H1 (cell line): ENCODE data around the gene OPN3. TPM values are rescaled to one million over a fixed set of nuclear protein-coding genes. Genes with fewer than 3 reads are reported as not detected.

Experiments
- CTCF ChIA-PET: fragments of 300-600 bp; sonication (Branson Sonifier 250); formaldehyde crosslinking; loops from one replicate; lab custom pipeline; 2021; ENCODE audit not compliant: partially characterized antibody; lab: Charles Lee
- POLR2A ChIA-PET: fragments of 300-600 bp; sonication (Branson Sonifier 250); formaldehyde crosslinking; loops from one replicate; lab custom pipeline; 2021; ENCODE audit warnings: inconsistent platforms; ENCODE audit not compliant: partially characterized antibody; lab: Charles Lee
- DNase-seq, 2 experiments: peaks; one replicate each; pipeline versions ENCODE4 v3.0.0 to v3.0.0-alpha.2; 2010 to 2022; ENCODE audit warnings: low spot score in 2 of 2, low read depth in 1 of 2, mixed read lengths in 1 of 2
- FAIRE-seq: peaks from 2 replicates; lab custom pipeline; 2011; peaks lifted over from hg19 to GRCh38; lab: Jason Lieb, UNC
- H2AFZ ChIP-seq: 2 replicates; pipeline ENCODE4 v1.8.1; 2012; ENCODE audit warnings: low read length, inconsistent platforms
- H2AK5ac ChIP-seq: 2 replicates; pipeline ENCODE4 v1.6.1; 2013; ENCODE audit warnings: low read depth, low read length
- H2BK120ac ChIP-seq: replicated peaks from 2 replicates; pipeline ENCODE3; 2013; ENCODE audit warnings: low read depth, low read length, inconsistent platforms
- H2BK12ac ChIP-seq: 2 replicates; pipeline ENCODE4 v1.6.1; 2013; ENCODE audit warnings: low read depth, low read length
- H2BK15ac ChIP-seq: 2 replicates; pipeline ENCODE4 v1.6.1; 2013; ENCODE audit warnings: low read length
- H2BK20ac ChIP-seq: 2 replicates; pipeline ENCODE4 v1.6.1; 2013; ENCODE audit warnings: low read length
- H2BK5ac ChIP-seq: 2 replicates; pipeline ENCODE4 v1.6.1; 2013; ENCODE audit warnings: low read depth, low read length
- H3K14ac ChIP-seq: 2 replicates; pipeline ENCODE4 v1.6.1; 2013; ENCODE audit warnings: inconsistent platforms; ENCODE audit not compliant: insufficient read length
- H3K18ac ChIP-seq: 2 replicates; pipeline ENCODE4 v1.6.1; 2013; ENCODE audit warnings: low read length; ENCODE audit errors: extremely low read depth
- H3K23ac ChIP-seq: 2 replicates; pipeline ENCODE4 v1.6.1; 2013; ENCODE audit warnings: inconsistent platforms; ENCODE audit not compliant: insufficient read length
- H3K23me2 ChIP-seq: 2 replicates; pipeline ENCODE4 v1.6.1; 2013; ENCODE audit warnings: low read depth, low read length
- H3K27ac ChIP-seq: 2 replicates; pipeline ENCODE4 v1.6.1; 2011; ENCODE audit warnings: low read depth, low read length, inconsistent platforms
- H3K27me3 ChIP-seq, 4 experiments: replicated peaks in 1 of 4; 1 replicate in 1 of 4; 2 replicates in 3 of 4; pipeline versions ENCODE4 v1.6.1 to v1.8.1; 2011 to 2013; ENCODE audit warnings: low read length in 3 of 4, mild to moderate bottlenecking in 3 of 4, inconsistent platforms in 2 of 4, mixed read lengths in 2 of 4, moderate library complexity in 1 of 4; ENCODE audit not compliant: control insufficient read depth in 3 of 4, insufficient read depth in 3 of 4; ENCODE audit errors: extremely low read depth in 1 of 4
- H3K36me3 ChIP-seq, 4 experiments: 2 replicates each; pipeline versions ENCODE4 v1.6.1 to v1.8.1; 2011 to 2013; ENCODE audit warnings: mild to moderate bottlenecking in 4 of 4, low read length in 3 of 4, moderate library complexity in 2 of 4, control low read depth in 1 of 4, inconsistent platforms in 1 of 4; ENCODE audit not compliant: insufficient read depth in 4 of 4, control insufficient read depth in 2 of 4
- H3K4ac ChIP-seq: replicated peaks from 2 replicates; pipeline ENCODE3; 2013; ENCODE audit warnings: low read length, low read depth, mixed read lengths, inconsistent platforms; ENCODE audit not compliant: insufficient read length
- H3K4me1 ChIP-seq, 4 experiments: replicated peaks in 1 of 4; 1 replicate in 1 of 4; 2 replicates in 3 of 4; pipeline versions ENCODE4 v1.6.1 to v1.8.1; 2011 to 2013; ENCODE audit warnings: low read length in 3 of 4, inconsistent platforms in 2 of 4, mixed read lengths in 1 of 4; ENCODE audit not compliant: insufficient read depth in 4 of 4, control insufficient read depth in 3 of 4
- H3K4me2 ChIP-seq, 2 experiments: 2 replicates each; pipeline versions ENCODE4 v1.6.1 to v1.8.1; 2011 to 2013; ENCODE audit warnings: low read depth in 2 of 2, low read length in 2 of 2, control low read depth in 1 of 2, inconsistent platforms in 1 of 2, mild to moderate bottlenecking in 1 of 2; ENCODE audit not compliant: insufficient read depth in 1 of 2
- H3K4me3 ChIP-seq, 4 experiments: fragments of 200-600, 300-600 bp in 1 of 4; sonication (generic), shearing (Covaris generic), sonication (Bioruptor Twin) in 1 of 4; 2 replicates each; pipeline versions ENCODE4 v1.5.1 to v1.8.1; 2011 to 2016; ENCODE audit warnings: low read length in 4 of 4, low read depth in 3 of 4, control low read depth in 2 of 4, inconsistent platforms in 2 of 4, mild to moderate bottlenecking in 2 of 4, mixed read lengths in 1 of 4, moderate library complexity in 1 of 4; ENCODE audit not compliant: insufficient read depth in 2 of 4; ENCODE audit errors: extremely low read depth in 1 of 4
- H3K56ac ChIP-seq: replicated peaks from 2 replicates; pipeline ENCODE3; 2013; ENCODE audit warnings: low read depth, mild to moderate bottlenecking, mixed read lengths, low read length, inconsistent platforms; ENCODE audit not compliant: insufficient read length
- H3K79me1 ChIP-seq: 2 replicates; pipeline ENCODE4 v1.6.1; 2013; ENCODE audit warnings: low read depth, low read length, control low read depth
- H3K79me2 ChIP-seq, 2 experiments: 2 replicates each; pipeline versions ENCODE4 v1.6.1 to v1.8.1; 2012 to 2013; ENCODE audit warnings: low read length in 2 of 2, mild to moderate bottlenecking in 2 of 2, inconsistent platforms in 1 of 2; ENCODE audit not compliant: insufficient read depth in 2 of 2, control insufficient read depth in 1 of 2
- H3K9ac ChIP-seq, 4 experiments: replicated peaks in 1 of 4; 1 replicate in 1 of 4; 2 replicates in 3 of 4; pipeline versions ENCODE4 v1.6.1 to v1.8.1; 2011 to 2013; ENCODE audit warnings: low read depth in 3 of 4, low read length in 3 of 4, control low read depth in 2 of 4, mild to moderate bottlenecking in 2 of 4, moderate library complexity in 2 of 4, inconsistent platforms in 1 of 4; ENCODE audit errors: extremely low read depth in 1 of 4
- H3K9me3 ChIP-seq, 2 experiments: 2 replicates each; pipeline versions ENCODE4 v1.6.1 to v1.8.1; 2012 to 2013; ENCODE audit warnings: mild to moderate bottlenecking in 2 of 2, moderate library complexity in 2 of 2, control low read depth in 1 of 2, inconsistent platforms in 1 of 2, low read depth in 1 of 2, low read length in 1 of 2, mixed read lengths in 1 of 2; ENCODE audit not compliant: insufficient read depth in 2 of 2
- H4K20me1 ChIP-seq, 2 experiments: replicated peaks in 1 of 2; 2 replicates each; pipeline versions ENCODE3 to v1.8.1; 2011 to 2013; ENCODE audit warnings: inconsistent platforms in 2 of 2, low read length in 2 of 2, mild to moderate bottlenecking in 1 of 2; ENCODE audit not compliant: insufficient read depth in 2 of 2, control insufficient read depth in 1 of 2
- H4K5ac ChIP-seq: 2 replicates; pipeline ENCODE4 v1.6.1; 2013; ENCODE audit warnings: low read length, low read depth, mixed read lengths, inconsistent platforms; ENCODE audit not compliant: insufficient read length
- H4K8ac ChIP-seq: 2 replicates; pipeline ENCODE4 v1.8.0; 2013; ENCODE audit warnings: mild to moderate bottlenecking, moderate library complexity, low read length, inconsistent platforms; ENCODE audit not compliant: insufficient read depth; ENCODE audit errors: extremely low read depth
- H4K91ac ChIP-seq: replicated peaks from 2 replicates; pipeline ENCODE3; 2013; ENCODE audit warnings: low read length, mixed read lengths, inconsistent platforms; ENCODE audit not compliant: insufficient read length
- EGR1 ChIP-seq: IDR thresholded peaks from 2 replicates; pipeline ENCODE4 v1.6.1; 2011; ENCODE audit warnings: low read depth, low read length, borderline replicate concordance
- RAD21 ChIP-seq, 2 experiments: IDR thresholded peaks in 1 of 2; conservative IDR thresholded peaks in 1 of 2; 2 replicates each; pipeline ENCODE4 v1.6.1; 2011; ENCODE audit warnings: low read depth in 2 of 2, low read length in 2 of 2, improper control_type of control experiment in 1 of 2, inconsistent platforms in 1 of 2, mild to moderate bottlenecking in 1 of 2, moderate library complexity in 1 of 2
- WGBS, 2 experiments: shearing (Covaris generic) in 1 of 2; methylation state at CpG; one replicate each; pipeline versions ENCODE4 v1.1.6 to v1.1.7; 2013 to 2015; ENCODE audit warnings: low lambda C conversion rate in 2 of 2, mixed read lengths in 2 of 2, inconsistent platforms in 1 of 2, low coverage in 1 of 2, missing lambda C conversion rate in 1 of 2; ENCODE audit not compliant: insufficient replicate concordance in 2 of 2, insufficient coverage in 1 of 2, insufficient read length in 1 of 2; ENCODE audit errors: extremely low coverage in 1 of 2, missing lambda C conversion rate in 1 of 2; 5-methylcytosine and 5-hydroxymethylcytosine counted together
- polyA plus RNA-seq, 7 experiments: library from polyadenylated mRNA; depleted of rRNA in 3 of 7; stranded (reverse) in 5 of 7; unstranded in 2 of 7; fragments of >200 nt in 5 of 7; fragments of 200-250 nt in 2 of 7; gene quantifications; 1 replicate in 5 of 7; 2 replicates in 1 of 7; 4 replicates in 1 of 7; pipeline versions ENCODE4 v1.2.1 to v1.2.3, GENCODE V29; 2011 to 2013; ENCODE audit warnings: missing spikeins in 2 of 7, mixed read lengths in 2 of 7
- total RNA-seq: library from RNA; stranded (reverse); fragmentation: NEBNext Ultra II Directional; extraction: Animal tissue kit (Norgen Biotek cat#: 25700); gene quantifications from 2 replicates; pipeline ENCODE4 v1.2.1, GENCODE V29; 2021
- TF ChIP-seq, protein P1 (sequence below), 3 experiments: IDR thresholded peaks; 1 replicate in 2 of 3; 2 replicates in 1 of 3; pipeline versions ENCODE4 v1.5.1 to v1.6.1; 2011; ENCODE audit warnings: low read length in 3 of 3, mild to moderate bottlenecking in 3 of 3, inconsistent platforms in 2 of 3, low read depth in 1 of 3, moderate library complexity in 1 of 3; ENCODE audit not compliant: insufficient read depth in 1 of 3; ENCODE audit errors: control extremely low read depth in 1 of 3

Gene OPN3
- total and polyA plus RNA-seq, 2 of the 8 experiments (the other 6 are each of a cell fraction or from before 2014, with no cell fraction given), result 8.8 to 19.4 TPM

DNA sequence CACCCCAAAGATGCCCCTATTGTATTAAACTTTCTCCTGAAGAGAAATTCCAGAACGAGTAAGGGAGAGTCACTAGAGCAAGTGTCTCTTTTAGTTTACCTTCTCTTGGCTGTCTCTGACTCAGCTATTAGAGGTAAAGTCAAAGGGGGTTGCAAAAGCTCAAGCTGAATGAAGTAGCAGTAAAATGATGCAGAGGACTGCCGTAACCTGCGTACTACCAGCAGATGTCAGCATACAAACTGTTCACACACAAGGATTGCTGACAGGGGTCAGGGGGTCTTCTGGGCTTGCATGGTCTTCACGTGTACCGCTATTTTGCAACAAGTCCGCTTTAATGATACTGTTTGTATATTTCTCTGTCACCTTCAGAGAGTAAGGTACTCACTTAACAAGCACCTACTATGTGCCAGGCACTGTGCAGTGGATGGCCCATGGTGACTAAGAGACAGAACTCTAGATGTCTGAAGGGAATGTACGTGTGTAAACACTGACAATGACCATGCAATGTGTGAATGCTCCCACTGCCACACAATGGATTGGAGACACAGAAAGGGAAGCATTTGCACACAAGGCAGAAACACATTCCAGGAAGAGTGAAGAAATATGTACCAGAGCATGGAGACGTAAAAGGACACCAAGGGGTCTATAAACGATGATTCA is 34.9 kb downstream of the OPN3 start:
- Histone ChIP-seq H2BK15ac (no peak overlapping the region), H3K4me3 (no peak overlapping the region), H3K4me2 (no peak overlapping the region), H2BK5ac (no peak overlapping the region), H3K9ac (no peak overlapping the region), H3K14ac (no peak overlapping the region), H3K79me1 (no peaks in the 10 kb centered on the region), H3K79me2 (no peaks in the 10 kb centered on the region), H2BK120ac (no peak overlapping the region), H2AK5ac (no peak overlapping the region), H3K4me1 (no peaks in the 10 kb centered on the region), H3K27me3 (no peaks in the 10 kb centered on the region), H4K5ac (no peak overlapping the region), H3K23me2 (no peaks in the 10 kb centered on the region), H2AFZ (no peak overlapping the region), H3K23ac (no peak overlapping the region), H2BK12ac (no peak overlapping the region), H3K4ac (no peak overlapping the region), H4K20me1 (peaks cover 2 to 3% of the 10 kb centered on the region in 2 experiments), H3K27ac (no peak overlapping the region), H3K18ac (no peak overlapping the region), H3K9me3 (no peaks in the 10 kb centered on the region), H4K8ac (no peak overlapping the region), H2BK20ac (no peak overlapping the region), H3K56ac (no peak overlapping the region), H4K91ac (no peak overlapping the region), H3K36me3 (no peaks in the 10 kb centered on the region; a peak in 1 of 8 replicates)
- no peak for FAIRE-seq
- POLR2A ChIA-PET, result no interaction called here
- no peak for DNase-seq
- TF ChIP-seq, protein P1, sequence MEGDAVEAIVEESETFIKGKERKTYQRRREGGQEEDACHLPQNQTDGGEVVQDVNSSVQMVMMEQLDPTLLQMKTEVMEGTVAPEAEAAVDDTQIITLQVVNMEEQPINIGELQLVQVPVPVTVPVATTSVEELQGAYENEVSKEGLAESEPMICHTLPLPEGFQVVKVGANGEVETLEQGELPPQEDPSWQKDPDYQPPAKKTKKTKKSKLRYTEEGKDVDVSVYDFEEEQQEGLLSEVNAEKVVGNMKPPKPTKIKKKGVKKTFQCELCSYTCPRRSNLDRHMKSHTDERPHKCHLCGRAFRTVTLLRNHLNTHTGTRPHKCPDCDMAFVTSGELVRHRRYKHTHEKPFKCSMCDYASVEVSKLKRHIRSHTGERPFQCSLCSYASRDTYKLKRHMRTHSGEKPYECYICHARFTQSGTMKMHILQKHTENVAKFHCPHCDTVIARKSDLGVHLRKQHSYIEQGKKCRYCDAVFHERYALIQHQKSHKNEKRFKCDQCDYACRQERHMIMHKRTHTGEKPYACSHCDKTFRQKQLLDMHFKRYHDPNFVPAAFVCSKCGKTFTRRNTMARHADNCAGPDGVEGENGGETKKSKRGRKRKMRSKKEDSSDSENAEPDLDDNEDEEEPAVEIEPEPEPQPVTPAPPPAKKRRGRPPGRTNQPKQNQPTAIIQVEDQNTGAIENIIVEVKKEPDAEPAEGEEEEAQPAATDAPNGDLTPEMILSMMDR (IDR thresholded peaks at IDR 0.05; ENCODE audit: control extremely low read depth in 1 of 3, insufficient read depth in 1 of 3, low read depth in 1 of 3, low read length in 3 of 3), result peak; percentile 35 to 70 (median 48); a peak in 3 of 4 replicates
- TF ChIP-seq RAD21 (IDR thresholded peaks at IDR 0.05 in 1 of 2, conservative IDR thresholded peaks at IDR 0.05 in 1 of 2; ENCODE audit: low read depth in 2 of 2, low read length in 2 of 2) (peak; percentile 53 to 56), EGR1 (no peak)
- 75% methylated on average over 9 of the region's 9 CpGs; no CpG with 5 or more reads in 1 of the 2 experiments for WGBS, 2 experiments
- CTCF ChIA-PET, result interaction anchor here (0.6 to 2.7 kb wide), 20 partner anchors 9 to 275 kb away, joined by 3 to 9 read pairs (median 4); no protein-coding TSS in a partner anchor
